Cardiac muscle cell (in vitro differentiated cells and primary cell): ENCODE data around the gene PRKCQ. TPM values are rescaled to one million over a fixed set of nuclear protein-coding genes. Genes with fewer than 3 reads are reported as not detected.

ENCODE experiments used
- DNase-seq, 2 donors: peaks; one replicate each; pipeline versions ENCODE4 v3.0.0 to v3.0.0-alpha.2; 2010 to 2017; ENCODE audit warnings: low read depth in 1 of 2, low spot score in 1 of 2
- H3K27ac ChIP-seq: fragments of 200-600 bp; sonication (generic); 2 replicates; pipeline ENCODE4 v1.5.1; 2016
- H3K27me3 ChIP-seq: fragments of 200-600 bp; sonication (generic); 2 replicates; pipeline ENCODE4 v1.6.0; 2016; ENCODE audit warnings: control low read depth
- H3K36me3 ChIP-seq: fragments of 200-600 bp; sonication (generic); 2 replicates; pipeline ENCODE4 v1.5.1; 2016; ENCODE audit warnings: control low read depth
- H3K4me1 ChIP-seq: fragments of 200-600 bp; sonication (generic); 2 replicates; pipeline ENCODE4 v1.8.1; 2017; ENCODE audit warnings: low read depth, mild to moderate bottlenecking, mixed run types
- H3K4me3 ChIP-seq: fragments of 200-600 bp; sonication (generic); 2 replicates; pipeline ENCODE4 v1.5.1; 2016; ENCODE audit warnings: mild to moderate bottlenecking
- H3K9me3 ChIP-seq: fragments of 200-600 bp; sonication (generic); 2 replicates; pipeline ENCODE4 v1.5.1; 2017; ENCODE audit warnings: low read depth, mild to moderate bottlenecking, control low read depth
- CTCF ChIP-seq: IDR thresholded peaks from 2 replicates; pipeline ENCODE4 v1.5.1; 2012; ENCODE audit warnings: low read depth, mild to moderate bottlenecking, low read length
- polyA plus RNA-seq: library from polyadenylated mRNA; unstranded; fragments of >200 nt; fragmentation: Nextera tagmentation; extraction: Ambion mirVana; gene quantifications from 2 replicates; pipeline ENCODE4 v1.2.1, GENCODE V29; 2016
- total RNA-seq: library from RNA; depleted of rRNA; stranded (reverse); fragments of >200 nt; gene quantifications from 2 replicates; pipeline ENCODE4 v1.2.3, GENCODE V29; 2016

Gene PRKCQ
- total and polyA plus RNA-seq, 2 experiments from 2014 or later: 3.7 to 4.1 TPM

DNA sequence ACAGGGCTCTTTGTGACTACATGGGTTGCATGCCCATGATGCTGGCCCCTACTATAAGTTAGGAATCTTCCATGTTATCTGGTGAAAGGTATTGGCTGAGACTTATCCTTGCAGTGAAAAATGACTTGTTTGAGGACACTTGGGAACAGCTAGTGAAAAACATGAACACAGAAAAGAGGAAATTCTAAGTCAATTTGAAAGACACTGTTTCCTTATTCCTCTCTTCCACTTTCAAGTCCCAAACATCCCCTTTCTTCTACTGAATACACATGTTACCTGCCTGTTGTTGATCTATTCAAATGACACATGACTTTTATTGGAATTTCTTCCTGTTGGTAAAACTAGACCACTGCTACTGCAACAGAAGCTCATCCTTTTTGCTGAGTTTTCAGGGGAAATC lies 29.5 kb upstream of the PRKCQ start:
- no peak for TF ChIP-seq CTCF
- Histone ChIP-seq H3K9me3 (peaks cover 2% of the 10 kb centered on the region), H3K27ac (no peak overlapping the region), H3K36me3 (no peaks in the 10 kb centered on the region), H3K27me3 (no peaks in the 10 kb centered on the region), H3K4me1 (no peaks in the 10 kb centered on the region), H3K4me3 (no peak overlapping the region)
- no peak for DNase-seq

DNA sequence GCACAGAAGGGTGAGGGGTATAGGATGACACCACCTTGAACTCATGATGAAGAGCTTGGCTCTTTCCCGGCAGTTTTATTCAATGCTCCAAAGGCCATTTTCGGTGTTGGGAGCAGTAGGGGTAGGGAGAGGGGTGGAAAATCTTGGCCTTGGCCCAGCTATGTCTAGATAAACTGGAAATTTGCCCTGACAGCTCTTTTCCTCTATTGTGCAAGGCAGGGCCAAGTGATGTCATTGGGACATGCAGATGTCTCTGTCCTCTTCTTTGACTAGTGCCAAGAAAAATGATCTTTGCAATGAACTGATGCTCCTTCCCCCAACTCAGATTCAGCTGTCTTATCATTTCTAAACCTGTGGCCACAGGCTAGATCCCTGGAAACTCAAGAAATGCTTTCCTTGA lies 27.7 kb upstream of the PRKCQ start:
- DNase-seq: peak in 1 of 2 donors; percentile 44
- TF ChIP-seq CTCF: no peak
- Histone ChIP-seq H3K27me3 (no peaks in the 10 kb centered on the region), H3K36me3 (no peaks in the 10 kb centered on the region), H3K4me1 (no peaks in the 10 kb centered on the region), H3K4me3 (no peak overlapping the region), H3K9me3 (peaks cover 2% of the 10 kb centered on the region), H3K27ac (no peak overlapping the region)

DNA sequence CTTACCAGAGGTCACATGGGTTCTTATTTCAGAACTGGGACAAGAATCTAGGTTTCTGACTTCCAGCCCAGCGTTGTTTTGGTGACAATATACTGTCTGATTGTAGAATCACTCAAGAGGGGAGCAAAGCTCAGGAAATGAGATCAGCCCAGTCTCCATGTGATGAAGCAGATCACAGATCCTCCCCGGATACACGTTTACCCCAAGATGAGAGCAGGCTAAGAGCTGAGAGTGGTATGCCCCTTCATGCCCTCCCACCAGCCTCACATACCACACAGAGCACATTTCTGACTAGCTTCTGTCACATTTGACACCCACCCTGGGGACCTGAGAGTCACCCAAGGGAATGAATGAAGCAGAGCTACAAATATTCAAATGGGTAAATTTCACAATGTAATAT lies 27.1 kb upstream of the PRKCQ start:
- no peak for DNase-seq
- Histone ChIP-seq H3K4me3 (no peak overlapping the region), H3K27me3 (no peaks in the 10 kb centered on the region), H3K27ac (no peak overlapping the region), H3K4me1 (no peaks in the 10 kb centered on the region), H3K36me3 (no peaks in the 10 kb centered on the region), H3K9me3 (peaks cover 2% of the 10 kb centered on the region)
- TF ChIP-seq CTCF: no peak

GRCh38 chr10:6603142-6604125 lies 23.4 kb upstream of the PRKCQ start:
- DNase-seq: no peak
- Histone ChIP-seq H3K36me3 (no peaks in the 10 kb centered on the region), H3K27ac (no peak overlapping the region), H3K9me3 (no peaks in the 10 kb centered on the region), H3K4me3 (no peak overlapping the region), H3K4me1 (no peaks in the 10 kb centered on the region), H3K27me3 (no peaks in the 10 kb centered on the region)
- no peak for TF ChIP-seq CTCF

GRCh38 chr10:6602700-6603084 lies 22.6 kb upstream of the PRKCQ start:
- H3K9me3 ChIP-seq: no peaks in the 10 kb centered on the region
- no peak for TF ChIP-seq CTCF
- no peaks in the 10 kb centered on the region for H3K36me3 ChIP-seq
- no peaks in the 10 kb centered on the region for H3K4me1 ChIP-seq
- no peak overlapping the region for H3K4me3 ChIP-seq
- no peak overlapping the region for H3K27ac ChIP-seq
- DNase-seq: no peak
- no peaks in the 10 kb centered on the region for H3K27me3 ChIP-seq
